ENCODE measurements around the gene MZT2B. TPM values are rescaled to one million over a fixed set of nuclear protein-coding genes. Genes with fewer than 3 reads are reported as not detected.
"Not testable (repeated sequence)": the region's sequence is repeated elsewhere in the genome, so short reads cannot be mapped to it uniquely, and the experiment has no call there.

Gene MZT2B
- total RNA-seq, 1 donor from 2014 or later: 86.1 TPM

GRCh38 chr2:130203150-130203549 lies 21.1 kb downstream of the MZT2B start:
- H3K27ac ChIP-seq (ENCODE audit: low read depth, low read length); H3K27me3 ChIP-seq (ENCODE audit: control insufficient read depth in 3 of 3, insufficient read depth in 3 of 3, low read length in 3 of 3); H3K4me3 ChIP-seq (ENCODE audit: low read length in 3 of 3); H3K4me1 ChIP-seq (ENCODE audit: control insufficient read depth in 3 of 3, insufficient read depth in 3 of 3, low read length in 3 of 3); H3K9me3 ChIP-seq (ENCODE audit: control insufficient read depth in 3 of 3, low read length in 3 of 3); H3K36me3 ChIP-seq (ENCODE audit: control insufficient read depth in 3 of 3, insufficient read depth in 3 of 3, low read length in 3 of 3); H3K9ac ChIP-seq (ENCODE audit: low read depth in 1 of 3, low read length in 3 of 3): not testable (repeated sequence)

- not testable (repeated sequence) for H3K27me3 ChIP-seq (ENCODE audit: control insufficient read depth in 3 of 3, insufficient read depth in 3 of 3, low read length in 3 of 3); H3K4me1 ChIP-seq (ENCODE audit: control insufficient read depth in 3 of 3, insufficient read depth in 3 of 3, low read length in 3 of 3); H3K27ac ChIP-seq (ENCODE audit: low read depth, low read length)
Observed at GRCh38 chr2:130207051-130207450, 25.0 kb downstream of the MZT2B start.

GRCh38 chr2:130219147-130219546 lies 37.1 kb downstream of the MZT2B start:
- not testable (repeated sequence) for H3K27me3 ChIP-seq (ENCODE audit: control insufficient read depth in 3 of 3, insufficient read depth in 3 of 3, low read length in 3 of 3); H3K4me3 ChIP-seq (ENCODE audit: low read length in 3 of 3); H3K4me1 ChIP-seq (ENCODE audit: control insufficient read depth in 3 of 3, insufficient read depth in 3 of 3, low read length in 3 of 3); H3K27ac ChIP-seq (ENCODE audit: low read depth, low read length); H3K9ac ChIP-seq (ENCODE audit: low read depth in 1 of 3, low read length in 3 of 3); H3K36me3 ChIP-seq (ENCODE audit: control insufficient read depth in 3 of 3, insufficient read depth in 3 of 3, low read length in 3 of 3); H3K9me3 ChIP-seq (ENCODE audit: control insufficient read depth in 3 of 3, low read length in 3 of 3)

More at GRCh38 chr2:130207051-130207450, 25.0 kb downstream of the MZT2B start:
- H3K9me3 ChIP-seq (ENCODE audit: control insufficient read depth in 3 of 3, low read length in 3 of 3); H3K4me3 ChIP-seq (ENCODE audit: low read length in 3 of 3); H3K36me3 ChIP-seq (ENCODE audit: control insufficient read depth in 3 of 3, insufficient read depth in 3 of 3, low read length in 3 of 3); H3K9ac ChIP-seq (ENCODE audit: low read depth in 1 of 3, low read length in 3 of 3): not testable (repeated sequence)

GRCh38 chr2:130220505-130220904 lies 38.4 kb downstream of the MZT2B start:
- H3K27ac ChIP-seq (ENCODE audit: low read depth, low read length); H3K27me3 ChIP-seq (ENCODE audit: control insufficient read depth in 3 of 3, insufficient read depth in 3 of 3, low read length in 3 of 3); H3K9me3 ChIP-seq (ENCODE audit: control insufficient read depth in 3 of 3, low read length in 3 of 3); H3K4me1 ChIP-seq (ENCODE audit: control insufficient read depth in 3 of 3, insufficient read depth in 3 of 3, low read length in 3 of 3); H3K9ac ChIP-seq (ENCODE audit: low read depth in 1 of 3, low read length in 3 of 3); H3K4me3 ChIP-seq (ENCODE audit: low read length in 3 of 3); H3K36me3 ChIP-seq (ENCODE audit: control insufficient read depth in 3 of 3, insufficient read depth in 3 of 3, low read length in 3 of 3): not testable (repeated sequence)

- H3K27me3 ChIP-seq (ENCODE audit: control insufficient read depth in 3 of 3, insufficient read depth in 3 of 3, low read length in 3 of 3); H3K27ac ChIP-seq (ENCODE audit: low read depth, low read length); H3K9me3 ChIP-seq (ENCODE audit: control insufficient read depth in 3 of 3, low read length in 3 of 3); H3K9ac ChIP-seq (ENCODE audit: low read depth in 1 of 3, low read length in 3 of 3); H3K36me3 ChIP-seq (ENCODE audit: control insufficient read depth in 3 of 3, insufficient read depth in 3 of 3, low read length in 3 of 3); H3K4me1 ChIP-seq (ENCODE audit: control insufficient read depth in 3 of 3, insufficient read depth in 3 of 3, low read length in 3 of 3); H3K4me3 ChIP-seq (ENCODE audit: low read length in 3 of 3): not testable (repeated sequence)
Observed at GRCh38 chr2:130222523-130222922, 40.5 kb downstream of the MZT2B start.

- not testable (repeated sequence) for H3K4me3 ChIP-seq (ENCODE audit: low read length in 3 of 3); H3K4me1 ChIP-seq (ENCODE audit: control insufficient read depth in 3 of 3, insufficient read depth in 3 of 3, low read length in 3 of 3); H3K27me3 ChIP-seq (ENCODE audit: control insufficient read depth in 3 of 3, insufficient read depth in 3 of 3, low read length in 3 of 3)
Observed at GRCh38 chr2:130228005-130228404, 45.9 kb downstream of the MZT2B start.

GRCh38 chr2:130228467-130229160 lies 46.6 kb downstream of the MZT2B start:
- not testable (repeated sequence) for H3K4me1 ChIP-seq (ENCODE audit: control insufficient read depth in 3 of 3, insufficient read depth in 3 of 3, low read length in 3 of 3); H3K36me3 ChIP-seq (ENCODE audit: control insufficient read depth in 3 of 3, insufficient read depth in 3 of 3, low read length in 3 of 3); H3K27ac ChIP-seq (ENCODE audit: low read depth, low read length); H3K9ac ChIP-seq (ENCODE audit: low read depth in 1 of 3, low read length in 3 of 3); H3K9me3 ChIP-seq (ENCODE audit: control insufficient read depth in 3 of 3, low read length in 3 of 3); H3K4me3 ChIP-seq (ENCODE audit: low read length in 3 of 3); H3K27me3 ChIP-seq (ENCODE audit: control insufficient read depth in 3 of 3, insufficient read depth in 3 of 3, low read length in 3 of 3)

More at GRCh38 chr2:130228005-130228404, 45.9 kb downstream of the MZT2B start:
- not testable (repeated sequence) for H3K27ac ChIP-seq (ENCODE audit: low read depth, low read length); H3K9me3 ChIP-seq (ENCODE audit: control insufficient read depth in 3 of 3, low read length in 3 of 3); H3K9ac ChIP-seq (ENCODE audit: low read depth in 1 of 3, low read length in 3 of 3); H3K36me3 ChIP-seq (ENCODE audit: control insufficient read depth in 3 of 3, insufficient read depth in 3 of 3, low read length in 3 of 3)

GRCh38 chr2:130229161-130229510 lies 47.1 kb downstream of the MZT2B start:
- not testable (repeated sequence) for H3K27ac ChIP-seq (ENCODE audit: low read depth, low read length); H3K36me3 ChIP-seq (ENCODE audit: control insufficient read depth in 3 of 3, insufficient read depth in 3 of 3, low read length in 3 of 3)
- peak overlapping the region in 1 of 3 donors; percentile 54 for H3K4me3 ChIP-seq (ENCODE audit: low read length in 3 of 3)

GRCh38 chr2:130230376-130230775 lies 48.3 kb downstream of the MZT2B start:
- H3K4me3 ChIP-seq (ENCODE audit: low read length in 3 of 3): peak overlapping the region in 1 of 3 donors; percentile 54
- not testable (repeated sequence) for H3K36me3 ChIP-seq (ENCODE audit: control insufficient read depth in 3 of 3, insufficient read depth in 3 of 3, low read length in 3 of 3); H3K27me3 ChIP-seq (ENCODE audit: control insufficient read depth in 3 of 3, insufficient read depth in 3 of 3, low read length in 3 of 3); H3K9me3 ChIP-seq (ENCODE audit: control insufficient read depth in 3 of 3, low read length in 3 of 3); H3K9ac ChIP-seq (ENCODE audit: low read depth in 1 of 3, low read length in 3 of 3); H3K4me1 ChIP-seq (ENCODE audit: control insufficient read depth in 3 of 3, insufficient read depth in 3 of 3, low read length in 3 of 3); H3K27ac ChIP-seq (ENCODE audit: low read depth, low read length)

More at GRCh38 chr2:130229161-130229510, 47.1 kb downstream of the MZT2B start:
- H3K27me3 ChIP-seq (ENCODE audit: control insufficient read depth in 3 of 3, insufficient read depth in 3 of 3, low read length in 3 of 3); H3K9ac ChIP-seq (ENCODE audit: low read depth in 1 of 3, low read length in 3 of 3); H3K9me3 ChIP-seq (ENCODE audit: control insufficient read depth in 3 of 3, low read length in 3 of 3); H3K4me1 ChIP-seq (ENCODE audit: control insufficient read depth in 3 of 3, insufficient read depth in 3 of 3, low read length in 3 of 3): not testable (repeated sequence)

- H3K4me3 ChIP-seq (ENCODE audit: low read length in 3 of 3); H3K9me3 ChIP-seq (ENCODE audit: control insufficient read depth in 3 of 3, low read length in 3 of 3); H3K36me3 ChIP-seq (ENCODE audit: control insufficient read depth in 3 of 3, insufficient read depth in 3 of 3, low read length in 3 of 3); H3K4me1 ChIP-seq (ENCODE audit: control insufficient read depth in 3 of 3, insufficient read depth in 3 of 3, low read length in 3 of 3); H3K27me3 ChIP-seq (ENCODE audit: control insufficient read depth in 3 of 3, insufficient read depth in 3 of 3, low read length in 3 of 3); H3K9ac ChIP-seq (ENCODE audit: low read depth in 1 of 3, low read length in 3 of 3); H3K27ac ChIP-seq (ENCODE audit: low read depth, low read length): not testable (repeated sequence)
Observed at GRCh38 chr2:130230907-130231306, 48.8 kb downstream of the MZT2B start.

- Histone ChIP-seq H3K27ac (ENCODE audit: low read depth, low read length) (no peak overlapping the region), H3K9ac (ENCODE audit: low read depth in 1 of 3, low read length in 3 of 3) (no peak overlapping the region), H3K4me3 (ENCODE audit: low read length in 3 of 3) (no peak overlapping the region), H3K36me3 (ENCODE audit: control insufficient read depth in 3 of 3, insufficient read depth in 3 of 3, low read length in 3 of 3) (peaks cover 0 to 2% (median 0%) of the 10 kb centered on the region in 3 donors), H3K27me3 (ENCODE audit: control insufficient read depth in 3 of 3, insufficient read depth in 3 of 3, low read length in 3 of 3) (peaks cover 0 to 4% (median 0%) of the 10 kb centered on the region in 3 donors), H3K9me3 (ENCODE audit: control insufficient read depth in 3 of 3, low read length in 3 of 3) (no peaks in the 10 kb centered on the region), H3K4me1 (ENCODE audit: control insufficient read depth in 3 of 3, insufficient read depth in 3 of 3, low read length in 3 of 3) (no peaks in the 10 kb centered on the region)
Observed at GRCh38 chr2:130231656-130232055, 49.6 kb downstream of the MZT2B start.

All from skeletal muscle tissue (tissue), 4 donors.